Measurements from ENCODE around the gene GALNS. TPM values are rescaled to one million over a fixed set of nuclear protein-coding genes. Genes with fewer than 3 reads are reported as not detected.

Gene GALNS
- polyA plus RNA-seq, 1 donor from 2014 or later, result 19.4 TPM

DNA sequence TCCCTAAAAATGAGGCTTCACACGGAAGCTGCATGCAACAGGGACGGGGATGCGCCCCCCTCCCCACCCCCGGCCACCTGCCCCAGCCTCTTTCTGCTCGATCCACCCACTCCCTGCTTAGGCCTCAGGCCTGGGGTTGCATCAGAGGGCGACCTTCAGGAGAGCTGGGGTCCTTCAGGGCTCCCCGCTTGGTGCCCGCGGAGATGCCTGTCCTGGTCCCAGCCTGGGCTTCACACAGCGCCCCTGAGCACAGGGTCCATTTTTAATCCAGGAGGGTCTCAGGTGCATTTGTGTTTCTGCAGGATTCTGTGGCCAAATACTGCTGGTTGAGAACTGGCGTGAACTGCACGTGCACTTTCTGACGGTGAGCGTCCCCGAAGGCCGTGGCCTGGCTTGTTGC is 37.6 kb downstream of the GALNS start:
- Histone ChIP-seq H3K79me2 (replicated peaks; ENCODE audit: insufficient read depth, low read length) (no peaks in the 10 kb centered on the region), H3K9me3 (ENCODE audit: low read length) (no peaks in the 10 kb centered on the region), H2AFZ (ENCODE audit: low read depth, low read length) (no peak overlapping the region), H3K9me2 (ENCODE audit: insufficient read depth, low read length) (no peaks in the 10 kb centered on the region), H4K20me1 (ENCODE audit: insufficient read depth) (no peaks in the 10 kb centered on the region), H3K4me3 (ENCODE audit: low read length) (no peak overlapping the region), H3K27me3 (ENCODE audit: insufficient read depth, low read depth, low read length) (no peaks in the 10 kb centered on the region), H3K4me2 (ENCODE audit: low read length) (no peak overlapping the region), H3F3A (ENCODE audit: insufficient read depth, low read length, poor library complexity, severe bottlenecking) (no peaks in the 10 kb centered on the region), H3K36me3 (ENCODE audit: insufficient read depth, low read length) (no peaks in the 10 kb centered on the region), H3K27ac (ENCODE audit: low read length) (no peak overlapping the region), H3K9ac (ENCODE audit: low read length) (no peak overlapping the region)
- TF ChIP-seq EZH2 (IDR thresholded peaks at IDR 0.05; ENCODE audit: borderline replicate concordance, insufficient read depth, low read length, poor library complexity, severe bottlenecking) (no peak), MXI1 (conservative IDR thresholded peaks at IDR 0.05; ENCODE audit: poor library complexity, severe bottlenecking) (no peak), EP300 (conservative IDR thresholded peaks at IDR 0.05; ENCODE audit: poor library complexity, severe bottlenecking) (no peak)
- TF ChIP-seq, protein P1, sequence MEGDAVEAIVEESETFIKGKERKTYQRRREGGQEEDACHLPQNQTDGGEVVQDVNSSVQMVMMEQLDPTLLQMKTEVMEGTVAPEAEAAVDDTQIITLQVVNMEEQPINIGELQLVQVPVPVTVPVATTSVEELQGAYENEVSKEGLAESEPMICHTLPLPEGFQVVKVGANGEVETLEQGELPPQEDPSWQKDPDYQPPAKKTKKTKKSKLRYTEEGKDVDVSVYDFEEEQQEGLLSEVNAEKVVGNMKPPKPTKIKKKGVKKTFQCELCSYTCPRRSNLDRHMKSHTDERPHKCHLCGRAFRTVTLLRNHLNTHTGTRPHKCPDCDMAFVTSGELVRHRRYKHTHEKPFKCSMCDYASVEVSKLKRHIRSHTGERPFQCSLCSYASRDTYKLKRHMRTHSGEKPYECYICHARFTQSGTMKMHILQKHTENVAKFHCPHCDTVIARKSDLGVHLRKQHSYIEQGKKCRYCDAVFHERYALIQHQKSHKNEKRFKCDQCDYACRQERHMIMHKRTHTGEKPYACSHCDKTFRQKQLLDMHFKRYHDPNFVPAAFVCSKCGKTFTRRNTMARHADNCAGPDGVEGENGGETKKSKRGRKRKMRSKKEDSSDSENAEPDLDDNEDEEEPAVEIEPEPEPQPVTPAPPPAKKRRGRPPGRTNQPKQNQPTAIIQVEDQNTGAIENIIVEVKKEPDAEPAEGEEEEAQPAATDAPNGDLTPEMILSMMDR (IDR thresholded peaks at IDR 0.05; ENCODE audit: poor library complexity, severe bottlenecking), result no peak

DNA sequence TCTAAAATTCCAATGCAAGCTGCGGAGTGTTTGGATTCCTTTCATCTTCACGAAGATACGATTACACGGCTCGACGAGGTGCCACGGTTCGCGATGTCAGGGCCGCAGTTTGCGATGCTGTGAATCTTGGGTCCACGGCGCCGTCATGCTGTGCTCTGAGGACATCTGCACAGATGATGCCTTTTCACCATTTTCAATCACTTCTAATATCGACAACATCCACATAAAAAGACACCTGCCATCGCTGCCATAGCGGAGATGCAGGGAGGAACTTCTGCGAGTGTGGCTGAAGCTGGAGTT is 38.2 kb downstream of the GALNS start:
- no peak overlapping the region for H3K9ac ChIP-seq (ENCODE audit: low read length)
- no peaks in the 10 kb centered on the region for H3F3A ChIP-seq (ENCODE audit: insufficient read depth, low read length, poor library complexity, severe bottlenecking)
- H3K27ac ChIP-seq (ENCODE audit: low read length), result no peak overlapping the region
- no peak for TF ChIP-seq POLR2AphosphoS5 (IDR thresholded peaks at IDR 0.05)
- TF ChIP-seq, protein P2, sequence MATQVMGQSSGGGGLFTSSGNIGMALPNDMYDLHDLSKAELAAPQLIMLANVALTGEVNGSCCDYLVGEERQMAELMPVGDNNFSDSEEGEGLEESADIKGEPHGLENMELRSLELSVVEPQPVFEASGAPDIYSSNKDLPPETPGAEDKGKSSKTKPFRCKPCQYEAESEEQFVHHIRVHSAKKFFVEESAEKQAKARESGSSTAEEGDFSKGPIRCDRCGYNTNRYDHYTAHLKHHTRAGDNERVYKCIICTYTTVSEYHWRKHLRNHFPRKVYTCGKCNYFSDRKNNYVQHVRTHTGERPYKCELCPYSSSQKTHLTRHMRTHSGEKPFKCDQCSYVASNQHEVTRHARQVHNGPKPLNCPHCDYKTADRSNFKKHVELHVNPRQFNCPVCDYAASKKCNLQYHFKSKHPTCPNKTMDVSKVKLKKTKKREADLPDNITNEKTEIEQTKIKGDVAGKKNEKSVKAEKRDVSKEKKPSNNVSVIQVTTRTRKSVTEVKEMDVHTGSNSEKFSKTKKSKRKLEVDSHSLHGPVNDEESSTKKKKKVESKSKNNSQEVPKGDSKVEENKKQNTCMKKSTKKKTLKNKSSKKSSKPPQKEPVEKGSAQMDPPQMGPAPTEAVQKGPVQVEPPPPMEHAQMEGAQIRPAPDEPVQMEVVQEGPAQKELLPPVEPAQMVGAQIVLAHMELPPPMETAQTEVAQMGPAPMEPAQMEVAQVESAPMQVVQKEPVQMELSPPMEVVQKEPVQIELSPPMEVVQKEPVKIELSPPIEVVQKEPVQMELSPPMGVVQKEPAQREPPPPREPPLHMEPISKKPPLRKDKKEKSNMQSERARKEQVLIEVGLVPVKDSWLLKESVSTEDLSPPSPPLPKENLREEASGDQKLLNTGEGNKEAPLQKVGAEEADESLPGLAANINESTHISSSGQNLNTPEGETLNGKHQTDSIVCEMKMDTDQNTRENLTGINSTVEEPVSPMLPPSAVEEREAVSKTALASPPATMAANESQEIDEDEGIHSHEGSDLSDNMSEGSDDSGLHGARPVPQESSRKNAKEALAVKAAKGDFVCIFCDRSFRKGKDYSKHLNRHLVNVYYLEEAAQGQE (IDR thresholded peaks at IDR 0.05; ENCODE audit: borderline replicate concordance), result no peak
- TF ChIP-seq, protein P1 (IDR thresholded peaks at IDR 0.05; ENCODE audit: poor library complexity, severe bottlenecking), result no peak
- no peak for TF ChIP-seq EP300 (conservative IDR thresholded peaks at IDR 0.05; ENCODE audit: poor library complexity, severe bottlenecking)
- TF ChIP-seq MXI1 (conservative IDR thresholded peaks at IDR 0.05; ENCODE audit: poor library complexity, severe bottlenecking), result no peak
- TF ChIP-seq EZH2 (IDR thresholded peaks at IDR 0.05; ENCODE audit: borderline replicate concordance, insufficient read depth, low read length, poor library complexity, severe bottlenecking), result no peak
- no peaks in the 10 kb centered on the region for H3K27me3 ChIP-seq (ENCODE audit: insufficient read depth, low read depth, low read length)
- no peaks in the 10 kb centered on the region for H3K9me3 ChIP-seq (ENCODE audit: low read length)
- no peak overlapping the region for H3K4me3 ChIP-seq (ENCODE audit: low read length)
- H2AFZ ChIP-seq (ENCODE audit: low read depth, low read length), result no peak overlapping the region
- H3K4me2 ChIP-seq (ENCODE audit: low read length), result no peak overlapping the region
- H4K20me1 ChIP-seq (ENCODE audit: insufficient read depth), result no peaks in the 10 kb centered on the region
- H3K36me3 ChIP-seq (ENCODE audit: insufficient read depth, low read length), result no peaks in the 10 kb centered on the region
- H3K79me2 ChIP-seq (replicated peaks; ENCODE audit: insufficient read depth, low read length), result no peaks in the 10 kb centered on the region
- H3K9me2 ChIP-seq (ENCODE audit: insufficient read depth, low read length), result no peaks in the 10 kb centered on the region
